ENCODE measurements around the gene CCL3.

DNA sequence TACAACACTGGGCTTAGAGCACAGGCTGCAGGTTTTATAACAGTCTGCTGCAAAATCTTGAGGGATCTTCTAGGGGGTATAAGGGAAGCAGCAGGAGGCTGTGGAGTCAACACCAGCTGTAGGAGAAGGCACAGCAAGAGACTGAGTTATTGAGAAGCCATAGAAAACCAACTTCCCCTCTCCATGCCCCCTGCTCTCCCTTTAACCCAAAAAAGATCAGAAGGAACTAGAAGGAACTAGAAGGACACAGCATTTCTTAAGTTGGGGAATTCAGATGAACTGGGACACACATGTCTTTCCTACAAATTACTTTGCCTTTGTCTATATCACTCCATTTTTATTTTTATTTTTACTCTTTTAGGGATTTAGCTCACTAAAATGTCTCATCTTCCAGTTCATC lies 32.0 kb downstream of the CCL3 start:
- TF ChIP-seq ZNF114 (CRISPR knock-in tag; IDR thresholded peaks at IDR 0.05) = no peak
- no peak for TF ChIP-seq EZH2phosphoT487 (IDR thresholded peaks at IDR 0.05; ENCODE audit: unreplicated experiment)
- TF ChIP-seq, protein P1, sequence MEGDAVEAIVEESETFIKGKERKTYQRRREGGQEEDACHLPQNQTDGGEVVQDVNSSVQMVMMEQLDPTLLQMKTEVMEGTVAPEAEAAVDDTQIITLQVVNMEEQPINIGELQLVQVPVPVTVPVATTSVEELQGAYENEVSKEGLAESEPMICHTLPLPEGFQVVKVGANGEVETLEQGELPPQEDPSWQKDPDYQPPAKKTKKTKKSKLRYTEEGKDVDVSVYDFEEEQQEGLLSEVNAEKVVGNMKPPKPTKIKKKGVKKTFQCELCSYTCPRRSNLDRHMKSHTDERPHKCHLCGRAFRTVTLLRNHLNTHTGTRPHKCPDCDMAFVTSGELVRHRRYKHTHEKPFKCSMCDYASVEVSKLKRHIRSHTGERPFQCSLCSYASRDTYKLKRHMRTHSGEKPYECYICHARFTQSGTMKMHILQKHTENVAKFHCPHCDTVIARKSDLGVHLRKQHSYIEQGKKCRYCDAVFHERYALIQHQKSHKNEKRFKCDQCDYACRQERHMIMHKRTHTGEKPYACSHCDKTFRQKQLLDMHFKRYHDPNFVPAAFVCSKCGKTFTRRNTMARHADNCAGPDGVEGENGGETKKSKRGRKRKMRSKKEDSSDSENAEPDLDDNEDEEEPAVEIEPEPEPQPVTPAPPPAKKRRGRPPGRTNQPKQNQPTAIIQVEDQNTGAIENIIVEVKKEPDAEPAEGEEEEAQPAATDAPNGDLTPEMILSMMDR (conservative IDR thresholded peaks at IDR 0.05; ENCODE audit: low read depth in 2 of 2) = no peak
- no peak for TF ChIP-seq EZH2 (IDR thresholded peaks at IDR 0.05; ENCODE audit: low read depth, unreplicated experiment)
- TF ChIP-seq, protein P2, sequence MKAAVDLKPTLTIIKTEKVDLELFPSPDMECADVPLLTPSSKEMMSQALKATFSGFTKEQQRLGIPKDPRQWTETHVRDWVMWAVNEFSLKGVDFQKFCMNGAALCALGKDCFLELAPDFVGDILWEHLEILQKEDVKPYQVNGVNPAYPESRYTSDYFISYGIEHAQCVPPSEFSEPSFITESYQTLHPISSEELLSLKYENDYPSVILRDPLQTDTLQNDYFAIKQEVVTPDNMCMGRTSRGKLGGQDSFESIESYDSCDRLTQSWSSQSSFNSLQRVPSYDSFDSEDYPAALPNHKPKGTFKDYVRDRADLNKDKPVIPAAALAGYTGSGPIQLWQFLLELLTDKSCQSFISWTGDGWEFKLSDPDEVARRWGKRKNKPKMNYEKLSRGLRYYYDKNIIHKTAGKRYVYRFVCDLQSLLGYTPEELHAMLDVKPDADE (IDR thresholded peaks at IDR 0.05) = no peak
- TF ChIP-seq POLR2AphosphoS5 (IDR thresholded peaks at IDR 0.05; ENCODE audit: low read depth) = no peak
- TF ChIP-seq CREB1 (CRISPR knock-in tag; IDR thresholded peaks at IDR 0.05; ENCODE audit: low read depth) = no peak
- no peak for TF ChIP-seq REST (IDR thresholded peaks at IDR 0.05; ENCODE audit: unreplicated experiment)
- no peak for TF ChIP-seq ZNF331 (CRISPR knock-in tag; IDR thresholded peaks at IDR 0.05; ENCODE audit: low read depth)
- no peak for TF ChIP-seq NANOG (IDR thresholded peaks at IDR 0.05; ENCODE audit: borderline replicate concordance)
- no peak for TF ChIP-seq JUNB (IDR thresholded peaks at IDR 0.05; ENCODE audit: unreplicated experiment)
- TF ChIP-seq, protein P3, sequence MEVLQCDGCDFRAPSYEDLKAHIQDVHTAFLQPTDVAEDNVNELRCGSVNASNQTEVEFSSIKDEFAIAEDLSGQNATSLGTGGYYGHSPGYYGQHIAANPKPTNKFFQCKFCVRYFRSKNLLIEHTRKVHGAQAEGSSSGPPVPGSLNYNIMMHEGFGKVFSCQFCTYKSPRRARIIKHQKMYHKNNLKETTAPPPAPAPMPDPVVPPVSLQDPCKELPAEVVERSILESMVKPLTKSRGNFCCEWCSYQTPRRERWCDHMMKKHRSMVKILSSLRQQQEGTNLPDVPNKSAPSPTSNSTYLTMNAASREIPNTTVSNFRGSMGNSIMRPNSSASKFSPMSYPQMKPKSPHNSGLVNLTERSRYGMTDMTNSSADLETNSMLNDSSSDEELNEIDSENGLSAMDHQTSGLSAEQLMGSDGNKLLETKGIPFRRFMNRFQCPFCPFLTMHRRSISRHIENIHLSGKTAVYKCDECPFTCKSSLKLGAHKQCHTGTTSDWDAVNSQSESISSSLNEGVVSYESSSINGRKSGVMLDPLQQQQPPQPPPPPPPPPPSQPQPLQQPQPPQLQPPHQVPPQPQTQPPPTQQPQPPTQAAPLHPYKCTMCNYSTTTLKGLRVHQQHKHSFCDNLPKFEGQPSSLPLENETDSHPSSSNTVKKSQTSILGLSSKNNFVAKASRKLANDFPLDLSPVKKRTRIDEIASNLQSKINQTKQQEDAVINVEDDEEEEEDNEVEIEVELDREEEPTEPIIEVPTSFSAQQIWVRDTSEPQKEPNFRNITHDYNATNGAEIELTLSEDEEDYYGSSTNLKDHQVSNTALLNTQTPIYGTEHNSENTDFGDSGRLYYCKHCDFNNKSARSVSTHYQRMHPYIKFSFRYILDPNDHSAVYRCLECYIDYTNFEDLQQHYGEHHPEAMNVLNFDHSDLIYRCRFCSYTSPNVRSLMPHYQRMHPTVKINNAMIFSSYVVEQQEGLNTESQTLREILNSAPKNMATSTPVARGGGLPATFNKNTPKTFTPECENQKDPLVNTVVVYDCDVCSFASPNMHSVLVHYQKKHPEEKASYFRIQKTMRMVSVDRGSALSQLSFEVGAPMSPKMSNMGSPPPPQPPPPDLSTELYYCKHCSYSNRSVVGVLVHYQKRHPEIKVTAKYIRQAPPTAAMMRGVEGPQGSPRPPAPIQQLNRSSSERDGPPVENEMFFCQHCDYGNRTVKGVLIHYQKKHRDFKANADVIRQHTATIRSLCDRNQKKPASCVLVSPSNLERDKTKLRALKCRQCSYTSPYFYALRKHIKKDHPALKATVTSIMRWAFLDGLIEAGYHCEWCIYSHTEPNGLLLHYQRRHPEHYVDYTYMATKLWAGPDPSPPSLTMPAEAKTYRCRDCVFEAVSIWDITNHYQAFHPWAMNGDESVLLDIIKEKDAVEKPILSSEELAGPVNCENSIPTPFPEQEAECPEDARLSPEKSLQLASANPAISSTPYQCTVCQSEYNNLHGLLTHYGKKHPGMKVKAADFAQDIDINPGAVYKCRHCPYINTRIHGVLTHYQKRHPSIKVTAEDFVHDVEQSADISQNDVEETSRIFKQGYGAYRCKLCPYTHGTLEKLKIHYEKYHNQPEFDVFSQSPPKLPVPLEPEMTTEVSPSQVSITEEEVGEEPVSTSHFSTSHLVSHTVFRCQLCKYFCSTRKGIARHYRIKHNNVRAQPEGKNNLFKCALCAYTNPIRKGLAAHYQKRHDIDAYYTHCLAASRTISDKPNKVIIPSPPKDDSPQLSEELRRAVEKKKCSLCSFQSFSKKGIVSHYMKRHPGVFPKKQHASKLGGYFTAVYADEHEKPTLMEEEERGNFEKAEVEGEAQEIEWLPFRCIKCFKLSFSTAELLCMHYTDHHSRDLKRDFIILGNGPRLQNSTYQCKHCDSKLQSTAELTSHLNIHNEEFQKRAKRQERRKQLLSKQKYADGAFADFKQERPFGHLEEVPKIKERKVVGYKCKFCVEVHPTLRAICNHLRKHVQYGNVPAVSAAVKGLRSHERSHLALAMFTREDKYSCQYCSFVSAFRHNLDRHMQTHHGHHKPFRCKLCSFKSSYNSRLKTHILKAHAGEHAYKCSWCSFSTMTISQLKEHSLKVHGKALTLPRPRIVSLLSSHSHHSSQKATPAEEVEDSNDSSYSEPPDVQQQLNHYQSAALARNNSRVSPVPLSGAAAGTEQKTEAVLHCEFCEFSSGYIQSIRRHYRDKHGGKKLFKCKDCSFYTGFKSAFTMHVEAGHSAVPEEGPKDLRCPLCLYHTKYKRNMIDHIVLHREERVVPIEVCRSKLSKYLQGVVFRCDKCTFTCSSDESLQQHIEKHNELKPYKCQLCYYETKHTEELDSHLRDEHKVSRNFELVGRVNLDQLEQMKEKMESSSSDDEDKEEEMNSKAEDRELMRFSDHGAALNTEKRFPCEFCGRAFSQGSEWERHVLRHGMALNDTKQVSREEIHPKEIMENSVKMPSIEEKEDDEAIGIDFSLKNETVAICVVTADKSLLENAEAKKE (CRISPR knock-in tag; IDR thresholded peaks at IDR 0.05) = no peak
- TF ChIP-seq STAT1 (IDR thresholded peaks at IDR 0.05; ENCODE audit: unreplicated experiment) = no peak
